Measurements from ENCODE around the gene TEX19. TPM values are rescaled to one million over a fixed set of nuclear protein-coding genes. Genes with fewer than 3 reads are reported as not detected.

The TEX19 gene
- total RNA-seq, 4 donors from 2014 or later = not detected

DNA sequence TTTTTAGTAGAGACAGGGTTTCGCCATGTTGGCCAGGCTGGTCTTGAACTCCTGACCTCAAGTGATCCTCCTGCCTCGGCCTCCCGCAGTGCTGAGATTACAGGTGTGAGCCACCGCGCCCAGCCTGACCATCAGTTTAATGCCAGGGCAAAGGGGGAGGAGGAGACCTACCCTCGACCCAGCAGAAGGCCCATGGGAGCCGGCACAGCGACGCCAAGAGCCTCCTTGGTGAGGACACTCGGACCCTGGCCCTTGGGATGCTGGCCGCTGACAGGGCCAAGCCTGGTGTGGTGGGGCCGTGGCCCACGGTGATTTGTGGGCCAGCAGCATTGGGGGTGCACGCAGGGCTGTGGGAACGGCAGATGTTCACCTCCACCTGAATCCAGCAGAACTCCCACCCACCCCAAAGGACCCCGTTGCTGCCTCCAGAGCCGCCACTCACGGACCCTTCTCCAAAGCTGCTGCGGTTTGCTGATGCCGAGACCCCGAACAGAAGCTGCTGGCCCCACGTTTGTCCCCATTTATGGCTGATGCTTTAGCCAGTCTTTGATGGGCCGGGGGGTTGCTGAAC, 32.5 kb downstream of the TEX19 start:
- Histone ChIP-seq H3K27ac (replicated peaks in 1 of 4) (no peak overlapping the region), H3K4me1 (peaks cover 0 to 12% (median 6%) of the 10 kb centered on the region in 4 donors), H3K27me3 (peaks cover 0 to 16% (median 6%) of the 10 kb centered on the region in 4 donors), H3K36me3 (peaks cover 0 to 40% (median 32%) of the 10 kb centered on the region in 4 donors), H3K4me3 (no peak overlapping the region), H3K9me3 (no peaks in the 10 kb centered on the region)
- DNase-seq (ENCODE audit: extremely low spot score) = no peak
- 87% methylated on average over 3 of the region's 23 CpGs for WGBS
- intact Hi-C loops (cut with DNase I) = no loop called here
- TF ChIP-seq EP300 (IDR thresholded peaks at IDR 0.05) = no peak
- no peak for TF ChIP-seq POLR2AphosphoS5 (IDR thresholded peaks at IDR 0.05)
- TF ChIP-seq, protein P1, sequence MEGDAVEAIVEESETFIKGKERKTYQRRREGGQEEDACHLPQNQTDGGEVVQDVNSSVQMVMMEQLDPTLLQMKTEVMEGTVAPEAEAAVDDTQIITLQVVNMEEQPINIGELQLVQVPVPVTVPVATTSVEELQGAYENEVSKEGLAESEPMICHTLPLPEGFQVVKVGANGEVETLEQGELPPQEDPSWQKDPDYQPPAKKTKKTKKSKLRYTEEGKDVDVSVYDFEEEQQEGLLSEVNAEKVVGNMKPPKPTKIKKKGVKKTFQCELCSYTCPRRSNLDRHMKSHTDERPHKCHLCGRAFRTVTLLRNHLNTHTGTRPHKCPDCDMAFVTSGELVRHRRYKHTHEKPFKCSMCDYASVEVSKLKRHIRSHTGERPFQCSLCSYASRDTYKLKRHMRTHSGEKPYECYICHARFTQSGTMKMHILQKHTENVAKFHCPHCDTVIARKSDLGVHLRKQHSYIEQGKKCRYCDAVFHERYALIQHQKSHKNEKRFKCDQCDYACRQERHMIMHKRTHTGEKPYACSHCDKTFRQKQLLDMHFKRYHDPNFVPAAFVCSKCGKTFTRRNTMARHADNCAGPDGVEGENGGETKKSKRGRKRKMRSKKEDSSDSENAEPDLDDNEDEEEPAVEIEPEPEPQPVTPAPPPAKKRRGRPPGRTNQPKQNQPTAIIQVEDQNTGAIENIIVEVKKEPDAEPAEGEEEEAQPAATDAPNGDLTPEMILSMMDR (IDR thresholded peaks at IDR 0.05) = no peak
- no peak for TF ChIP-seq POLR2A (IDR thresholded peaks at IDR 0.05; ENCODE audit: low read depth)

DNA sequence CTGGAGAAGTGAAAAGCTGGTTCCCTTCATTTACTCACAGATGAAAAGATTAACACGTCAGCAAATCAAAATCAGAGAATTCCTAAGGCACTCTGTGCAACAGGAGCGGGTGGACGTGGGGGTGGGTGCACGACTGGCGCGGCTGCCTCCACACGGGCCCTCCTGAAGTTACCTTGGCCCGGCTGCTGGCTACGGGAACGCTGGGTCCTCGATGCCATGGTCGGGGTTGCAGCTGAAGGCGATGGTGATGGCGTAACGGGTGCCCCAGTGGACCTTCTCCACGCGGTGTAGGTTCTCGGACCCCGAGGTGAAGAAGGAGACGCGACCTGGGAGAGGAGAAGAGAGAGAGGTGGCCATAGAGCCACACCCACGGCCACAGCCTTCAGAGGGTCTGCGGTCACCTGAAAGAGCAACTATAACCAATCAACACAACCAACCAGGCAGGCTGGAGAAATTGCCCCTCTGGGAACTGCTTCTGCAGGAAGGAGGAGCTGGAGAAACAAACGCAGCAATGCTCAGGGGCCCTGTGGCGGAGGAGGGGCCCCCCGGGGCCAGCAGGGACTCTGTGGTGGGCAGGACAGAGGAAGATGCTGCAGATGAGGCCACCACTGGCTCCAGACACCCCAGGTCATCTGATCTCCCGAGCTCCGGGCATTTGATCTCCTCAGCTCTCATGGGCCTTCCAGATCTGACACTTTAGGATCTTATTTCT, 33.3 kb downstream of the TEX19 start:
- no peak overlapping the region for H3K27ac ChIP-seq (replicated peaks in 1 of 4)

DNA sequence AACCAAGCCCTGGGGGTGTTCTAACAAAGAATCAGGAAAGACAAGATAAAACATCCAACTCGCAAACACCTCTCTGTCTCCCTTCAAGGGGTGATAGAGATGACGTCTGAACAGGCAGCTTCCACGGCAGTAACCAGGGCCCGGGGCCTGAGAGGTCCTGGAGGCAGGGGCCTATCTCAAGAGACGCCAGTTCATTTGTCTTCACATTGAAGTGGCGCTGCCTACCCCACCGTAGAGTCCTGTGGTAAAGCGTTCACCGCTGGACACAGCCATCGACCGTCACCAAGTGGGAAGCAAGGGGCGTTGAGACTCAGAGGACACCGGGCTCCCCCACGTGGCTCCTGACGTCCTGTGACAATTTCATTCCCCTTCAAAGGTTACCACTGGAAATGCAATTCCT, 33.9 kb downstream of the TEX19 start:
- no peak for TF ChIP-seq EP300 (IDR thresholded peaks at IDR 0.05)
- TF ChIP-seq, protein P1 (IDR thresholded peaks at IDR 0.05) = no peak
- TF ChIP-seq POLR2A (IDR thresholded peaks at IDR 0.05; ENCODE audit: low read depth) = no peak
- TF ChIP-seq POLR2AphosphoS5 (IDR thresholded peaks at IDR 0.05) = no peak
- H3K36me3 ChIP-seq = peaks cover 0 to 51% (median 35%) of the 10 kb centered on the region in 4 donors
- H3K27me3 ChIP-seq = peaks cover 0 to 3% (median 0%) of the 10 kb centered on the region in 4 donors
- intact Hi-C loops (cut with DNase I) = no loop called here
- 84% methylated on average over 10 of the region's 15 CpGs for WGBS
- no peaks in the 10 kb centered on the region for H3K9me3 ChIP-seq
- H3K4me1 ChIP-seq = peaks cover 0 to 14% (median 4%) of the 10 kb centered on the region in 4 donors
- DNase-seq (ENCODE audit: extremely low spot score) = no peak
- no peak overlapping the region for H3K27ac ChIP-seq (replicated peaks in 1 of 4)
- no peak overlapping the region for H3K4me3 ChIP-seq

More for the DNA sequence above, 33.3 kb downstream of the TEX19 start:
- no peak overlapping the region for H3K4me3 ChIP-seq
- H3K36me3 ChIP-seq = peaks cover 0 to 45% (median 34%) of the 10 kb centered on the region in 4 donors
- WGBS = 90% methylated on average over 27 of the region's 28 CpGs
- intact Hi-C loops (cut with DNase I) = no loop called here
- no peak for TF ChIP-seq EP300 (IDR thresholded peaks at IDR 0.05)
- TF ChIP-seq POLR2AphosphoS5 (IDR thresholded peaks at IDR 0.05) = no peak
- TF ChIP-seq POLR2A (IDR thresholded peaks at IDR 0.05; ENCODE audit: low read depth) = no peak
- TF ChIP-seq, protein P1 (IDR thresholded peaks at IDR 0.05) = no peak
- DNase-seq (ENCODE audit: extremely low spot score) = no peak
- H3K9me3 ChIP-seq = no peaks in the 10 kb centered on the region
- H3K4me1 ChIP-seq = peaks cover 0 to 12% (median 4%) of the 10 kb centered on the region in 4 donors
- peaks cover 0 to 8% (median under 1%) of the 10 kb centered on the region in 4 donors for H3K27me3 ChIP-seq

DNA sequence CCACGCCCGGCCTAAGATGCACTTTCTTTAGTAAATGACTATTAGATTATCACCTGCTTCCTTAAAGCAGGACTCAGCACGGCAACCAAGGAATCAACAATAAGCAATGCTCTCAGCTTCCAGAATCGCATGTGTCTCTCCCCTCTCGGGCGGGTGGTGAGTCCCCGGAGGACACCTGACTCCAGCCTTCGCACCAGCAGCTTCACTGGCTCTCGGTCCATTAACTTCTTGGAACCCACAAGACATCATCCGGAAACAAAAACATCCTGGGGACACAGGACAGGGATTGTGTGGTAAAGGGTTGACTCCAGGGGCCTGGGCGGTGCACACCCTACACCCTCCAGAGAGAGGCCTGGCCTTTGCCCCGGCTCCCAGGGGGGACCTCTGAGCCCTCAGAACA, 35.2 kb downstream of the TEX19 start:
- peaks cover 2 to 22% (median 11%) of the 10 kb centered on the region in 4 donors for H3K4me1 ChIP-seq
- DNase-seq (ENCODE audit: extremely low spot score) = no peak
- H3K9me3 ChIP-seq = no peaks in the 10 kb centered on the region
- 90% methylated on average over 4 of the region's 12 CpGs for WGBS
- H3K36me3 ChIP-seq = peaks cover 0 to 60% (median 35%) of the 10 kb centered on the region in 4 donors
- no peak overlapping the region for H3K4me3 ChIP-seq
- intact Hi-C loops (cut with DNase I) = no loop called here
- H3K27ac ChIP-seq (replicated peaks in 1 of 4) = no peak overlapping the region
- H3K27me3 ChIP-seq = no peaks in the 10 kb centered on the region
- TF ChIP-seq POLR2AphosphoS5 (IDR thresholded peaks at IDR 0.05) = no peak
- no peak for TF ChIP-seq EP300 (IDR thresholded peaks at IDR 0.05)
- TF ChIP-seq, protein P1 (IDR thresholded peaks at IDR 0.05) = no peak
- no peak for TF ChIP-seq POLR2A (IDR thresholded peaks at IDR 0.05; ENCODE audit: low read depth)

Data from esophagus muscularis mucosa (tissue), 4 donors.